ENCODE measurements around the gene SLCO4A1.

The SLCO4A1 gene

GRCh38 chr20:62708591-62709536 lies 66.6 kb downstream of the SLCO4A1 start, which contains the start of gene NTSR1:
Gene NTSR1, plus strand, starts transcription at chr20:62708836. Its CDS starts 372 bp downstream, at chr20:62709208.
- in situ Hi-C loops (cut with MboI; ENCODE audit: low sequenced_read_pairs): no loop called here

GRCh38 chr20:62709537-62709905 lies 67.2 kb downstream of the SLCO4A1 start:
- in situ Hi-C loops (cut with MboI; ENCODE audit: low sequenced_read_pairs): no loop called here

- in situ Hi-C loops (cut with MboI; ENCODE audit: low sequenced_read_pairs): no loop called here
Observed at GRCh38 chr20:62710221-62710885, 68.0 kb downstream of the SLCO4A1 start.

- in situ Hi-C loops (cut with MboI; ENCODE audit: low sequenced_read_pairs): no loop called here
Observed at GRCh38 chr20:62710886-62711702, 68.8 kb downstream of the SLCO4A1 start.

GRCh38 chr20:62711703-62712101 lies 69.4 kb downstream of the SLCO4A1 start:
- in situ Hi-C loops (cut with MboI; ENCODE audit: low sequenced_read_pairs): no loop called here

- in situ Hi-C loops (cut with MboI; ENCODE audit: low sequenced_read_pairs): no loop called here
Observed at GRCh38 chr20:62712606-62713005, 70.3 kb downstream of the SLCO4A1 start.

- in situ Hi-C loops (cut with MboI; ENCODE audit: low sequenced_read_pairs): no loop called here
Observed at GRCh38 chr20:62714006-62714405, 71.7 kb downstream of the SLCO4A1 start.

GRCh38 chr20:62714799-62715198 lies 72.5 kb downstream of the SLCO4A1 start:
- in situ Hi-C loops (cut with MboI; ENCODE audit: low sequenced_read_pairs): no loop called here

GRCh38 chr20:62715201-62715600 lies 72.9 kb downstream of the SLCO4A1 start:
- in situ Hi-C loops (cut with MboI; ENCODE audit: low sequenced_read_pairs): no loop called here

- in situ Hi-C loops (cut with MboI; ENCODE audit: low sequenced_read_pairs): no loop called here
Observed at GRCh38 chr20:62716198-62716940, 74.1 kb downstream of the SLCO4A1 start.

GRCh38 chr20:62716941-62717310 lies 74.6 kb downstream of the SLCO4A1 start:
- in situ Hi-C loops (cut with MboI; ENCODE audit: low sequenced_read_pairs): no loop called here

- in situ Hi-C loops (cut with MboI; ENCODE audit: low sequenced_read_pairs): no loop called here
Observed at GRCh38 chr20:62717933-62718332, 75.6 kb downstream of the SLCO4A1 start.

GRCh38 chr20:62718546-62718945 lies 76.2 kb downstream of the SLCO4A1 start:
- in situ Hi-C loops (cut with MboI; ENCODE audit: low sequenced_read_pairs): no loop called here

- in situ Hi-C loops (cut with MboI; ENCODE audit: low sequenced_read_pairs): no loop called here
Observed at GRCh38 chr20:62719250-62719935, 77.1 kb downstream of the SLCO4A1 start.

All from HL-60/S4 treated with retinoic acid at 250 ng/mL for 4 days and 3 days (cell line).